K562 (cell line): ENCODE results near the gene XPA.

Experiments
- CEBPB ChIP-seq: fragments of 450-650 bp; IDR thresholded peaks from 2 replicates; pipeline ENCODE4 v1.6.1; 2016; ENCODE audit warnings: missing genetic modification characterization, missing compliant biosample characterization
- CTCF ChIP-seq, 3 experiments: IDR thresholded peaks in 2 of 3; conservative IDR thresholded peaks in 1 of 3; 2 replicates each; pipeline ENCODE4 v1.5.1; 2011 to 2012; ENCODE audit warnings: low read length in 3 of 3, mild to moderate bottlenecking in 3 of 3, control low read depth in 2 of 3, improper control_type of control experiment in 1 of 3, inconsistent platforms in 1 of 3, low read depth in 1 of 3, mixed read lengths in 1 of 3, moderate library complexity in 1 of 3; ENCODE audit not compliant: insufficient read depth in 2 of 3
- ESRRA ChIP-seq: fragments of 450-650 bp; IDR thresholded peaks from 2 replicates; pipeline ENCODE4 v1.6.1; 2014; ENCODE audit warnings: low read depth, mild to moderate bottlenecking, moderate library complexity, borderline replicate concordance
- EZH2 ChIP-seq: IDR thresholded peaks from 2 replicates; pipeline ENCODE4 v1.6.1; 2012; ENCODE audit warnings: low read depth, mild to moderate bottlenecking, inconsistent platforms, low read length, borderline replicate concordance
- MNT ChIP-seq, 2 experiments: fragments of 450-650 bp; conservative IDR thresholded peaks; 2 replicates each; pipeline ENCODE4 v1.6.1; 2017; ENCODE audit warnings: mild to moderate bottlenecking in 2 of 2, moderate library complexity in 2 of 2
- PHB ChIP-seq: fragments of 250-450 bp; sonication (Bioruptor Pico); IDR thresholded peaks from 2 replicates; pipeline ENCODE4 v1.5.0; 2021
- POLR2A ChIP-seq: fragments of 450-650 bp; conservative IDR thresholded peaks from 2 replicates; pipeline ENCODE4 v1.6.1; 2016
- RFX5 ChIP-seq: IDR thresholded peaks from 2 replicates; pipeline ENCODE4 v1.6.1; 2011; ENCODE audit warnings: low read depth, mild to moderate bottlenecking, improper control_type of control experiment, low read length
- TAF1 ChIP-seq: IDR thresholded peaks from 2 replicates; pipeline ENCODE4 v1.6.1; 2011; ENCODE audit warnings: mild to moderate bottlenecking, low read length, moderate library complexity; ENCODE audit not compliant: insufficient read depth, control insufficient read depth, severe bottlenecking; ENCODE audit errors: extremely low read depth
- ZBTB1 ChIP-seq: sonication (generic); formaldehyde crosslinking; IDR thresholded peaks from 2 replicates; pipeline ENCODE4 v1.8.1; 2023; ENCODE audit warnings: missing genetic modification reagents, low read depth, mild to moderate bottlenecking, borderline replicate concordance
- TF ChIP-seq, protein P1 (sequence below), 3 experiments: fragments of 200-800 bp in 1 of 3; sonication (Bioruptor generic) in 1 of 3; sonication (generic) in 1 of 3; formaldehyde crosslinking in 1 of 3; IDR thresholded peaks; 2 replicates each; pipeline versions ENCODE4 v1.6.1 to v1.8.0; 2016 to 2022; ENCODE audit warnings: mild to moderate bottlenecking in 2 of 3, missing compliant biosample characterization in 2 of 3, missing genetic modification characterization in 2 of 3, missing genetic modification reagents in 1 of 3

- TF ChIP-seq TAF1 (no peak), MNT (conservative IDR thresholded peaks at IDR 0.05) (no peak), PHB (CRISPR knock-in tag) (no peak), ESRRA (no peak), ZBTB1 (CRISPR knock-in tag) (no peak), CTCF (IDR thresholded peaks at IDR 0.05 in 2 of 3, conservative IDR thresholded peaks at IDR 0.05 in 1 of 3; ENCODE audit: insufficient read depth in 2 of 3, low read depth in 1 of 3, low read length in 3 of 3) (no peak), RFX5 (no peak), CEBPB (tag) (no peak), POLR2A (no peak), EZH2 (no peak)
- TF ChIP-seq, protein P1, sequence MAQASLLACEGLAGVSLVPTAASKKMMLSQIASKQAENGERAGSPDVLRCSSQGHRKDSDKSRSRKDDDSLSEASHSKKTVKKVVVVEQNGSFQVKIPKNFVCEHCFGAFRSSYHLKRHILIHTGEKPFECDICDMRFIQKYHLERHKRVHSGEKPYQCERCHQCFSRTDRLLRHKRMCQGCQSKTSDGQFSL (CRISPR knock-in tag; IDR thresholded peaks at IDR 0.05), result no peak
- TF ChIP-seq, protein P1 (tag; IDR thresholded peaks at IDR 0.05), result no peak
These were observed 68.5 kb downstream of the XPA start for GRCh38 chr9:97628668-97629067.
